ENCODE data around the gene CCDC183. TPM values are rescaled to one million over a fixed set of nuclear protein-coding genes. Genes with fewer than 3 reads are reported as not detected.
"Not testable (repeated sequence)": the region's sequence is repeated elsewhere in the genome, so short reads cannot be mapped to it uniquely, and the experiment has no call there.

Gene CCDC183
- total RNA-seq, 2 donors from 2014 or later = 2.4 to 20.0 TPM

DNA sequence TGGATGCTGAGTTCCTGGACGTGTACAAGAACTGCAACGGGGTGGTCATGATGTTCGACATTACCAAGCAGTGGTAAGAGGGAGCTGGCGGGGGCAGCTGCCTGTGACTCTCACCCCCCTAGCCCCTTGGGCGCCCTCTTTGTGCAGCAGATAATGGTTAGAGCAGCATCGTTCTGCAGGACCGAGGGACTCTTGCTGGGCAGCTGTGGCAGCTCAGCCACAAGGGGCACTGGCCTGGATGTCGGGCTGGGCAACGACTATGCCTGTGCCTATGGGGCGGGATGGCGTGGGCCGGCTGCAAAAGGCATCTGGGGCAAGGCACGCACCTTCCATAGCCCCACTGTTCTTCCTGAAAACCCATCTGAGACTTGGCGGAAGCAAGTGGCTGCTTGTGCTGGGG is 33.3 kb downstream of the CCDC183 start:
- Histone ChIP-seq H3K27ac (no peak overlapping the region), H3K36me3 (peaks cover 20% of the 10 kb centered on the region), H3K27me3 (no peaks in the 10 kb centered on the region), H3K4me3 (no peak overlapping the region), H3K9me3 (no peaks in the 10 kb centered on the region), H3K9ac (ENCODE audit: low read depth in 2 of 2, low read length in 2 of 2) (no peak overlapping the region), H3K4me1 (no peaks in the 10 kb centered on the region)
- DNase-seq = no peak
- intact Hi-C loops (cut with DNase I) = no loop called here
- TF ChIP-seq, protein P1, sequence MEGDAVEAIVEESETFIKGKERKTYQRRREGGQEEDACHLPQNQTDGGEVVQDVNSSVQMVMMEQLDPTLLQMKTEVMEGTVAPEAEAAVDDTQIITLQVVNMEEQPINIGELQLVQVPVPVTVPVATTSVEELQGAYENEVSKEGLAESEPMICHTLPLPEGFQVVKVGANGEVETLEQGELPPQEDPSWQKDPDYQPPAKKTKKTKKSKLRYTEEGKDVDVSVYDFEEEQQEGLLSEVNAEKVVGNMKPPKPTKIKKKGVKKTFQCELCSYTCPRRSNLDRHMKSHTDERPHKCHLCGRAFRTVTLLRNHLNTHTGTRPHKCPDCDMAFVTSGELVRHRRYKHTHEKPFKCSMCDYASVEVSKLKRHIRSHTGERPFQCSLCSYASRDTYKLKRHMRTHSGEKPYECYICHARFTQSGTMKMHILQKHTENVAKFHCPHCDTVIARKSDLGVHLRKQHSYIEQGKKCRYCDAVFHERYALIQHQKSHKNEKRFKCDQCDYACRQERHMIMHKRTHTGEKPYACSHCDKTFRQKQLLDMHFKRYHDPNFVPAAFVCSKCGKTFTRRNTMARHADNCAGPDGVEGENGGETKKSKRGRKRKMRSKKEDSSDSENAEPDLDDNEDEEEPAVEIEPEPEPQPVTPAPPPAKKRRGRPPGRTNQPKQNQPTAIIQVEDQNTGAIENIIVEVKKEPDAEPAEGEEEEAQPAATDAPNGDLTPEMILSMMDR (IDR thresholded peaks at IDR 0.05) = no peak

DNA sequence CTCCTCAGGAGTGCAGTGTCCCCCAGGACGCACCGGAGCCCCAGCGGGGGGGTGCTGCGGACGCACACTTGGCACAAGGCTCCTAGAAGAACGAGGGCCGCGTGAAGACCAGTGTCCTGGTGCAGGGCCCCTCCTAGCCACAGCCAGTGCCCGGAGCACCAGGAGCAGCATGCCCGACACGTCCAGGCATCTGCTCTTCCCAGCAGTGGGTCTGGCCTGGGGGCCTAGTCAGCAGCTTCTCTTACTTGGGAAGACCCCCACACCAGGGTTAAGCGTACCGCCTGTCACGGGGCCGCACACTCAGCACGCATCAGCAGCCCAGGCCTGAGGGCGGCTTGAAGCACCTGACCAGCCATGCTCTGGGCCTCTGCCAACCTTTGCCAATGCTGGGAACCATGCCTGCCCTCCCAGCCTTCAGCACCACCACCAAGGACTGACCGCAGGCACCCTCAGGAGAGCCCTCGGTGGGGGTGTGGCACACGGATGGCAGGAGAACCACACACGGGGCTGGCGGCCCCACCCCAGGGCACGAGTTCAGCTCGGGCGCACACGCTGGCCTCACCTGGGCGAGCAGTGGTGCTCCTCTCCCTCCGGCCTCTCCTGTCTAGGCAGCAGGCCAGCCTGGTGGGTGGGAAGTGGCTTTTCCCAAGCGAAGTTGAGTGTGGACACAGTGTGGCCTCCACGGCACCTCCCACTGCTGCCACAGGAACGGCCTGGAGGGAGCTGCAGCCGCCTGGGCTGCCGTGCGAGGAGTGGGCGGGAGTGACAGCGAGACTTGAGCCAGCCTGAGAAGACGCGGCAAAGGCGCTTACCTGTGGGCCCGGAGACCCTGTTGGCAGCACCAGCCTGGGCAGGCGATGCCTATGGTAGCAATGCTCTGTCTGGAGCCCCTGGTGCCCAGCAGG is 34.1 kb downstream of the CCDC183 start:
- no peaks in the 10 kb centered on the region for H3K27me3 ChIP-seq
- no peaks in the 10 kb centered on the region for H3K9me3 ChIP-seq
- peaks cover 20% of the 10 kb centered on the region for H3K36me3 ChIP-seq
- H3K4me1 ChIP-seq = no peaks in the 10 kb centered on the region
- H3K27ac ChIP-seq = no peak overlapping the region
- TF ChIP-seq, protein P1 (IDR thresholded peaks at IDR 0.05) = no peak
- DNase-seq = no peak
- intact Hi-C loops (cut with DNase I) = no loop called here
- no peak overlapping the region for H3K9ac ChIP-seq (ENCODE audit: low read depth in 2 of 2, low read length in 2 of 2)
- H3K4me3 ChIP-seq = no peak overlapping the region

DNA sequence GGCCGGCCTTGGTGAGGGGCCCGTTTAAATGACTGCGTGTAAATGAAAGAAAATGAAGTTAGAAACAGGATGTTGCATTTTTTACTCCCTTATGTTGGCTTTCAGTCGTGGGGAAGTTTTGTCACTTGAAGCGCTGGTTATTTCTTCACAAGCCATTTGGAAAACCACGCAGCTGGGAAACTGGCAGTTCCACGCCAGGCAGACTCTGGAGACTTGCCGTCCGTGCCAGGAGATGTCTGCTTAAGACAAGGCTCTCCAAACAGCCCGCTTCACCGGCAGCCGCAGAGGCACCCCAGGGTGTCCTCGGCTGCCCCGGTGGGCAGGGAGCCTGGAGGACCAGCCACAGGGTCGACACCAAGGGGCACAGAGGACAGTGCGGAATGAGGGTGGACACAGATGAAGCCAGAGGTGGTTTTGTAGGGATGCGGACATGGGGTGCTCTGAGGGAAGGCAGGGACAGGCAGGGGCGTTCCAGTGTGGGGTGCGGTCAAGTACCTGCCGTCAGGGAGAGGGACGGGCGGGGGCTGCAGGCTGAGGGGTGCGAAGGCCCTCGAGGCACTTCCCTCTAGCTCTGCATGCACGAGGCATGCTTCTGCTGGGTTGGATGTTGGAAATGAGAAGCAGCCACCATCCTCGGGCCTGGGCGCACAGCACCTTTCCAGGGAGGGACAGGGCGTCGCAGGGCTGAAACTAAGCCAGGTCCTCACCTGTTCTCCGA is 35.0 kb downstream of the CCDC183 start:
- H3K4me3 ChIP-seq = no peak overlapping the region
- TF ChIP-seq, protein P1 (IDR thresholded peaks at IDR 0.05) = no peak
- H3K27ac ChIP-seq = no peak overlapping the region
- intact Hi-C loops (cut with DNase I) = no loop called here
- H3K4me1 ChIP-seq = no peaks in the 10 kb centered on the region
- no peak for DNase-seq
- H3K36me3 ChIP-seq = peaks cover 20% of the 10 kb centered on the region
- H3K9me3 ChIP-seq = no peaks in the 10 kb centered on the region
- H3K9ac ChIP-seq (ENCODE audit: low read depth in 2 of 2, low read length in 2 of 2) = no peak overlapping the region
- H3K27me3 ChIP-seq = no peaks in the 10 kb centered on the region

DNA sequence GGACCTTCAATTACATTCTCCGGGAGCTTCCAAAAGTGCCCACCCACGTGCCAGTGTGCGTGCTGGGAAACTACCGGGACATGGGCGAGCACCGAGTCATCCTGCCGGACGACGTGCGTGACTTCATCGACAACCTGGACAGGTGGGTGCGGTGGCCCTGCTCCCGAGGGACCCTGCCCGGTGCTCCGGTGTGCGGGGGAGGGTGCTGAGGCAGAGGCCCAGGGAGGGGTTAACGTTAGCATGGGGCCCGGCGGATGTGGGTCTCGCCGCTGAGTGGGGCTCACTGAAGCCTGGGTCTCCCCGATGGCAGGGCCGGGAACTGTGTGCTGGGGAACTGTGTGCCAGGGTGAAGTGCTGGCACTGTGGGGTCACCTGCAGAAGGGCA is 35.6 kb downstream of the CCDC183 start:
- no peak for DNase-seq
- H3K9me3 ChIP-seq = no peaks in the 10 kb centered on the region
- no peaks in the 10 kb centered on the region for H3K27me3 ChIP-seq
- H3K36me3 ChIP-seq = peaks cover 20% of the 10 kb centered on the region
- no peak overlapping the region for H3K27ac ChIP-seq
- TF ChIP-seq, protein P1 (IDR thresholded peaks at IDR 0.05) = no peak
- intact Hi-C loops (cut with DNase I) = no loop called here
- no peak overlapping the region for H3K4me3 ChIP-seq
- H3K9ac ChIP-seq (ENCODE audit: low read depth in 2 of 2, low read length in 2 of 2) = no peak overlapping the region
- H3K4me1 ChIP-seq = no peaks in the 10 kb centered on the region

DNA sequence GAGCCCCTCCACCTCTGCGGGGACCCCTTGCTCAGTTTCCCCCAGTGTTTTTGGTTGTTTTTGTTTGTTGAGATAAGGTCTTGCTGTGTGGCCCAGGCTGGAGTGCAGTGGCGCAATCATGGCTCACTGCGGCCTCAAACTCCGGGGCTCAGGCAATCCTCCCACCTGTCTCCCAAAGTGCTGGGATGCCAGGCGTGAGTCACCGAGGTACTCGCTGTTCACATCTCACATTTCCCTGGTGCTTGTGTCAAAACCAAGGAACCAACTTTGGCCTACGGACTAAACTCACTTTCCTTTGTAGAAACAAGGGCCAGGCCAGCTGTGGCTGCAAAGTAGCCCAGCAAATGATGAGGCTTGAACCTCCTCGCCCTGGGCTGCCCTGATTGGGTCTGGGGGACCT is 36.4 kb downstream of the CCDC183 start:
- Histone ChIP-seq H3K27me3 (no peaks in the 10 kb centered on the region), H3K4me1 (no peaks in the 10 kb centered on the region), H3K9me3 (no peaks in the 10 kb centered on the region), H3K9ac (ENCODE audit: low read depth in 2 of 2, low read length in 2 of 2) (no peak overlapping the region), H3K27ac (no peak overlapping the region), H3K4me3 (no peak overlapping the region), H3K36me3 (peaks cover 20% of the 10 kb centered on the region)
- TF ChIP-seq, protein P1 (IDR thresholded peaks at IDR 0.05) = no peak
- no peak for DNase-seq
- intact Hi-C loops (cut with DNase I) = no loop called here

DNA sequence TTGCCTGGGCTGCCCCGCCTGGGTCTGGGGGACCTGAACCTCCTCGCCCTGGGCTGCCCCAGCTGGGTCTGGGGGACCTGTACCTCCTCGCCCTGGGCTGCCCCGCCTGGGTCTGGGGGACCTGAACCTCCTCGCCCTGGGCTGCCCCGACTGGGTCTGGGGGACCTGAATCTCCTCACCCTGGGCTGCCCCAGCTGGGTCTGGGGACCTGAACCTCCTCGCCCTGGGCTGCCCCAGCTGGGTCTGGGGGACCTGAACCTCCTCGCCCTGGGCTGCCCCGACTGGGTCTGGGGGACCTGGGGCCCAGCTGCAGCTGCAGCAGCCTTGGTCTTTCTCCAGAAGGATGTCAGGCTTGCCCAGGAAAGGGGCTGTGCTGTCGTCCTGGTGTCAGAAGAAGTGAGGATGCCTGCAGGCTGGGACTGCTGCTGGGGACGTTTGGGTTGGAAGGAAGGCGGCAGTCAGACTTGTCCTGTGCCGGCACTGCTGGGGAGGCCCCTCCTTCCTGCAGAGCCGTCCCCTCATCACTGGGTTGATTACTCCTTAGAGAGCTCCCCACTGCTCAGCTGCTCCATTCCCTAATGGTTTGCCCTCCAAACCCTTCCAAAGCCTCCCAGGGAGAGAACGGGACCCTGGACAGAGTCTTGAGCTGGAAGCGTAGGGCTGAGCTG is 37.4 kb downstream of the CCDC183 start:
- DNase-seq; H3K27me3 ChIP-seq; H3K9me3 ChIP-seq; intact Hi-C loops (cut with DNase I); H3K27ac ChIP-seq; H3K4me3 ChIP-seq; H3K4me1 ChIP-seq; H3K9ac ChIP-seq (ENCODE audit: low read depth in 2 of 2, low read length in 2 of 2): not testable (repeated sequence)
- peaks cover 20% of the 10 kb centered on the region for H3K36me3 ChIP-seq

Measured in colonic mucosa (tissue), 4 donors.